Activated T-cell treated with anti-CD3 and anti-CD28 coated beads, Interleukin-2, amount 50 U/mL, for 4 hours (primary cell): ENCODE measurements around the gene CA10. TPM values are rescaled to one million over a fixed set of nuclear protein-coding genes. Genes with fewer than 3 reads are reported as not detected.

Source experiments
- ATAC-seq, 2 donors: fragments of 200-7000 bp; cut with Tn5 transposase; one replicate each; pipeline ENCODE4 v1.10.0; 2021
- DNase-seq: peaks from one replicate; pipeline ENCODE4 v3.0.0-alpha.2; 2020
- H3K27me3 Mint-ChIP-seq: one replicate; pipeline ENCODE4 v1.8.0; 2021; ENCODE audit warnings: low read depth, mixed read lengths
- H3K36me3 Mint-ChIP-seq: one replicate; pipeline ENCODE4 v1.8.0; 2022; ENCODE audit warnings: mixed read lengths; ENCODE audit not compliant: insufficient read depth
- H3K4me1 Mint-ChIP-seq: one replicate; pipeline ENCODE4 v1.8.0; 2021; ENCODE audit warnings: low read depth, mixed read lengths
- H3K4me3 Mint-ChIP-seq: one replicate; pipeline ENCODE4 v1.8.0; 2021; ENCODE audit warnings: mild to moderate bottlenecking, moderate library complexity, mixed read lengths
- H3K9me3 Mint-ChIP-seq: one replicate; pipeline ENCODE4 v1.8.0; 2021; ENCODE audit warnings: mixed read lengths
- total RNA-seq, 3 donors: library from RNA; stranded (reverse); gene quantifications; one replicate each; pipeline ENCODE4 v1.2.1, GENCODE V29; 2021

The CA10 gene
- total RNA-seq, 3 donors from 2014 or later: not detected

DNA sequence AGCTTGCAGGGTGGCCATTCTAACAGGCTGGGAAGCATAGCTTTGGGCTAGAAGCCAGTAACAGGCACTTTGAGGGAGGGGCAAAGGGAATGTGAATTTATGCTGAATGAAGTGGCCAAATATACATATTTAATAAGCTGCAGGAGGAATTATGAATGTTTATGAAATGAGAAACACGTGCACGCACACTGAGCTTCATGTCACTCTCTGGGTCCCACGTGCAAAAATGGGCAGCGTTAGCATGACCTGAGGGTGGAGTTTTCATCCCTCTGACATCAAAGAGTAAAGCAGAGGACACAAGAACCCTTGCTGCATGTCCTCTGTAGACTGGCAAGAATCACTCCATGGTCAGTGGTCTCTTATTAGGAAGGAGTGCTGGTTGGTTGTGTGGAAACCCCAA lies 561.2 kb downstream of the CA10 start:
- Mint-ChIP-seq H3K27me3 (peaks cover 4% of the 10 kb centered on the region), H3K4me3 (no peak overlapping the region)
- no peak for DNase-seq

DNA sequence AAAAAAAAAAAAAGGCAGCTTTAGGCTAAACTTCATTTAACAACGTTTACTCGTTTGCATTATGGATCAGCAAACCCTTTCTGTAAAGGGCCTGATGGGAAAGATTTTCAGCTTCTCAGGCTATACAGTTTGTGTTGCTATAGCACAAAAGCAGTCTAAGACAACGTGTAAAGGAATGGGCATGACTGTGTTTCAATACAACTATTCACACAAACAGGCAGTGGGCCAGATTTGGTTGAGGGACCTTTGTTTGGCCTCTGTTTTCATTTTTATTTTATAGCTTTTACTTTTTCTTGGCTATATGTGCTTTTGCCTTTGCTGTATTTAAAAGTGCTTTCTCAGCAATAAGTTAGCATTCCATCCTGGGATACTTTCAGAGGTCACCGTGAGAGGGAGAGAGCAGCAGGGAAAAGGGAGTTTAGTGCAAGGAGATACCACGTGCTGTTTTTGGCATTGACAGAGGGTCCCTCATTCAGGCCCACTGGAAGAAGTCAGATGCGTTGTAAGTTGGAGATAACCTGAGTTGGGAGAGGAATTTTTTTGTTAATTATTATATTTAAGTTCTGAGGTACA lies 562.6 kb downstream of the CA10 start:
- no peak overlapping the region for H3K4me3 Mint-ChIP-seq
- no peaks in the 10 kb centered on the region for H3K4me1 Mint-ChIP-seq
- H3K27me3 Mint-ChIP-seq: peaks cover 4% of the 10 kb centered on the region
- DNase-seq (no peak), ATAC-seq (no peak)
- H3K9me3 Mint-ChIP-seq: no peaks in the 10 kb centered on the region
- no peaks in the 10 kb centered on the region for H3K36me3 Mint-ChIP-seq

More for the DNA sequence above, 561.2 kb downstream of the CA10 start:
- Mint-ChIP-seq H3K9me3 (no peaks in the 10 kb centered on the region), H3K36me3 (no peaks in the 10 kb centered on the region), H3K4me1 (no peaks in the 10 kb centered on the region)
- no peak for ATAC-seq

DNA sequence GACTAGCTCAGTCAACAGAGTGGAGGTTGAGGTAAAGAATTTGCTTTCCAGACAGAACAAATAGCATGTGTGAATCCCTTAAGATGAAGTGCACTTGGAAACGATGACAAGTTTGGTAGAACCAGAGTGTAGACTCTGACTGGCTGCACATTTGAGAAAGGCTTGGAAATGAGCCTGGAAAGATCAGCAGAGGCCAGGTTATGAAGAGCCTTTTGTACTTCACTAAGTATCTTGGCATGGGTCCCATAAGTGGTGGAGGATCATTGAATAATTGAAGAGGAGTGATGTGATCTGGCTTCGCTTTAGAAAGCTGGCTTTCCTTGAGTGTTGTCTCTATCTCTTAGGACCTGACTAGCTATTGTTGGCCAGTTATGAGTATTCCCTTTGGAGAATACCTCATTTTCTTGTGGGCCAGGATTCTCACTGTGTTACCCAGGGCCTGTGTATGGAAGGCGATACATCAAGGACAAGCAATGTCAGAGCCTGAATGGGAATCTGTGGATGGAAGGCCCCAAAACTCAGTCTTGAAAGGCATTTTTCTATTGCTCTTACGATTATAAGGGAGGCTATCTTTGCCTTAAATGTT lies 568.4 kb downstream of the CA10 start:
- Mint-ChIP-seq H3K36me3 (no peaks in the 10 kb centered on the region), H3K27me3 (peaks cover 4% of the 10 kb centered on the region), H3K4me3 (no peak overlapping the region), H3K9me3 (peaks cover 18% of the 10 kb centered on the region), H3K4me1 (no peaks in the 10 kb centered on the region)
- no peak for DNase-seq
- no peak for ATAC-seq

DNA sequence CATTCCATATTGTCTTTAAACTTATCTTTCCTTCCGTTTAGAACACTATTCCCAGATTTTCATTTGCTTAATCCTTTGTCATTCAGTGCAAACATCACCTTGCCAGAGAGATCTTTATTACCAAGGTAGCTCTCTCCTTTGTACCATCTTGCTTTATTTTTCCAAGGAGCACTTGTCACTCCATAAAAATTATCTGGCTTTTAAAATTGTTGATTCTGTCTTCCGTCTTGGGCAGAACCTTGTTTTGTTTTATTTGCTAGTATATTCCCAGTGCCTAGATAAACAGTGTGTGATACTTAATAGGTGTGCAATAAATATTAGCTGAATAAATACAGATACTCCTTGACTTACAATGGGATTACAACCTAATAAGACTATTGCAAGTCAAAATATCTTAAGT lies 570.5 kb downstream of the CA10 start:
- ATAC-seq: no peak
- Mint-ChIP-seq H3K9me3 (peaks cover 18% of the 10 kb centered on the region), H3K4me1 (no peaks in the 10 kb centered on the region), H3K4me3 (no peak overlapping the region), H3K27me3 (peaks cover 13% of the 10 kb centered on the region), H3K36me3 (no peaks in the 10 kb centered on the region)
- DNase-seq: no peak

DNA sequence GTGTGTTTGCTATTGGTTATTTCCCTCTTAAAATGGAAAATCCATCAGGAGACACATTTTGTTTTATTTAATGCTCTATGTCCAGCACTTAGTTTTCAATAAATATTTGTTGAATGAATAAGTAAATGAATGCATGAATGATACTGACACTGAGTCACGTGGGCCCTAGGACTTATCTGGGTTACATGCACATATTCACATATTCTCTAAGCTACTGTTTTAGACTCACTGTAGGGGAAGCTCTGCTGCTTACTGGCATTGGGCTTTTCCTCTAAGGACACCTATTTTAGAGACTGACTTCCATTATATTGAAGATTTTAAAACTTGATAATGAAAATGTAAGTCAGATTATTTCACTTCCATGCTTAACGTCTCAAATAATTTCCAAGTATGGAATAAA lies 571.0 kb downstream of the CA10 start:
- ATAC-seq (no peak), DNase-seq (no peak)
- H3K36me3 Mint-ChIP-seq: no peaks in the 10 kb centered on the region
- H3K9me3 Mint-ChIP-seq: peaks cover 18% of the 10 kb centered on the region
- peaks cover 13% of the 10 kb centered on the region for H3K27me3 Mint-ChIP-seq
- H3K4me1 Mint-ChIP-seq: no peaks in the 10 kb centered on the region
- H3K4me3 Mint-ChIP-seq: no peak overlapping the region

DNA sequence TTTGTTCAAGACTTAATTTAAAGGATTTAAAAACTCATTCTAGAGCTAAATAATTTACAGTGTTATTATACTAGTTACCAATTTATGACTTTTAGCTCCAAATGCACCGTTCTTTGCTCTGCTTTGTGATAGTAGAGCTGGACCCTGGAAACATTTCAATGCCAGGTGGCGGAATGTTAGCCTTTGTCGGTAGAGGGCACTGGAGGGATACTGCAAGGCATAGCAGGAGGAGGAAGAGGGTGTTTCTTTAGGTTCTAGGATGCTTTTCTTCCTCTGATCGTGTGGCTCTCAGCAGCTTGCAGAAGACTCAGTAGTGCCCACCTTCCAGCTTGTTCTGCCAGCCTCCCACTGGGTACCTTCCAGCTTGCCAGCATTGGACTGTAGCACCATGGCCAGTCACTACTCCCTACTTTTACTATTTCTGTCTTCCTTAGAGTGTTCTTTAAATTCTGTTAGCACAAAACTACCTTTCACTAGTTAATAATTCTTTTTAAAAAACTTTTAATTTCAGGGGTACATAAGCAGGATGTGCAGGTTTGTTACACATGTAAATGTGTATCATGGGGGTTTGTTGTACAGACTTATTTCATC lies 572.9 kb downstream of the CA10 start:
- DNase-seq: no peak
- Mint-ChIP-seq H3K4me3 (no peak overlapping the region), H3K27me3 (peaks cover 13% of the 10 kb centered on the region), H3K36me3 (no peaks in the 10 kb centered on the region), H3K9me3 (peaks cover 18% of the 10 kb centered on the region), H3K4me1 (no peaks in the 10 kb centered on the region)
- no peak for ATAC-seq

DNA sequence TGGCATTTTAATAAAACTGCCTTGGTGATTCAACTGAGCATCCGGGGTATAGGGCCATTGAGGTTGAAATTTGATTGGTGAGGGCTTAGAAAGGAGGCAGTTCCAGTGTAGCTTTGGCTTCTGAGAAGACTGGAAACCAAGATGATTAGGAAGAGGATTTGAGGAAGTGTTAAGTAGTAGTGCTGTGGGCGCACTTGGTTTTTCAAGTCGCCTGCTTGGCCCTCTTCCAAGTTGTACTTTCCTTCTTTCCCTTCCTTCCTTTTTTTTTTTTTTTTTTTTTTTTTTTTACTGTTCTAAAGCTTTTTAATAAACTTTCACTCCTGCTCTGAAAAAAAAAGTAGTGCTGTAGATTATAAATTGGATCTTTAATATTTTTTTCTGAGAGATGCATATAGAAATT lies 577.6 kb downstream of the CA10 start:
- H3K4me3 Mint-ChIP-seq: no peak overlapping the region
- H3K9me3 Mint-ChIP-seq: peaks cover 19% of the 10 kb centered on the region
- no peak for ATAC-seq

More for the DNA sequence above, 577.6 kb downstream of the CA10 start:
- H3K27me3 Mint-ChIP-seq: peaks cover 11% of the 10 kb centered on the region
- H3K4me1 Mint-ChIP-seq: no peaks in the 10 kb centered on the region
- no peaks in the 10 kb centered on the region for H3K36me3 Mint-ChIP-seq
- no peak for DNase-seq
